HepG2 (cell line): Measurements from ENCODE around the gene DAB1.

Experiments
- BHLHE40 ChIP-seq: IDR thresholded peaks from 2 replicates; pipeline ENCODE4 v1.6.1; 2011; ENCODE audit warnings: low read length, improper control_type of control experiment
- CEBPB ChIP-seq: IDR thresholded peaks from 2 replicates; pipeline ENCODE4 v1.6.1; 2011; ENCODE audit warnings: low read depth, low read length, improper control_type of control experiment, borderline replicate concordance
- CHD4 ChIP-seq: fragments of 200-600 bp; sonication (generic); IDR thresholded peaks from 2 replicates; pipeline ENCODE4 v1.7.0; 2017; ENCODE audit warnings: mild to moderate bottlenecking, low read length, borderline replicate concordance
- CSRNP2 ChIP-seq: sonication (generic); formaldehyde crosslinking; conservative IDR thresholded peaks from 2 replicates; pipeline ENCODE4 v1.8.0; 2022; ENCODE audit warnings: low read depth, missing genetic modification reagents
- DNMT1 ChIP-seq: sonication (generic); formaldehyde crosslinking; IDR thresholded peaks from 2 replicates; pipeline ENCODE4 v1.5.1; 2020; ENCODE audit warnings: mild to moderate bottlenecking, missing genetic modification reagents
- ELF4 ChIP-seq: sonication (generic); formaldehyde crosslinking; IDR thresholded peaks from 2 replicates; pipeline ENCODE4 v1.5.0; 2020; ENCODE audit warnings: missing genetic modification reagents, mild to moderate bottlenecking, moderate library complexity, borderline replicate concordance
- JUN ChIP-seq: sonication (generic); formaldehyde crosslinking; IDR thresholded peaks from 2 replicates; pipeline ENCODE4 v1.4.0; 2020; ENCODE audit warnings: mild to moderate bottlenecking, missing genetic modification reagents
- ZBTB2 ChIP-seq: sonication (generic); formaldehyde crosslinking; IDR thresholded peaks from 2 replicates; pipeline ENCODE4 v1.8.0; 2022; ENCODE audit warnings: low read depth, missing genetic modification reagents
- ZNF101 ChIP-seq: sonication (generic); formaldehyde crosslinking; IDR thresholded peaks from 2 replicates; pipeline ENCODE4 v1.4.0; 2020; ENCODE audit warnings: mild to moderate bottlenecking, low read depth, missing genetic modification reagents, borderline replicate concordance

DNA sequence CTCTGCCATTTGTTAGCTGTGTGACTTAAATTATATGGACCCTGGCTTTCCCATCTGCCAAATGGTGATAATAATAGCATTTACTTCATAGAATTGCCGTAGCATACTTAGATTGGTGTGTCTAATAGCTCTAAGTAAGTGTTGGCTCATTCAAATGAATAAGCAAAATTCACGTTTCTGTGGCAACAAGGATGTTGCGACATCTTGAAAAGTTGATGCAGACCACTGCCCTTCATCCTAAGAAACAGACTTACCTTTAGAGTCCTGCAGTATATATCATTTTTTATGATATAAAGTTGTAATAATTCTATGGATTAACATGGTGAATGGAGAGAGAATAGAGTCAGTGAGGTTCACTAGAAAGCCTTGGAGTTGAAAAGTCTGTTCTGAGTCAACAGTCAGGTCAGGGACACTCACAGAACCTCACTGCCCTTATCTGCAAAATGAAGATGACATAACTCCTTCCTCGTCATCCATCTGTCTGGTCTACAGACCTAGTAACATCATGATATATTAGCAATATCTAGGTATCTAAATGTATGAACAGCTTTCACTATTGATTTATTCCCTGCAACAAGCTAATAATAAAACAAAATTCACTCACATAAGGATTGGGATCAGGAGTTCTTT lies 290.8 kb downstream of the DAB1 start:
- TF ChIP-seq CHD4 = no peak
- no peak for TF ChIP-seq CSRNP2 (CRISPR knock-in tag)
- TF ChIP-seq ELF4 (CRISPR knock-in tag) = no peak
- TF ChIP-seq JUN = no peak
- no peak for TF ChIP-seq ZBTB2 (CRISPR knock-in tag)
- peak; percentile 85 for TF ChIP-seq CEBPB
- TF ChIP-seq ZNF101 (CRISPR knock-in tag) = no peak
- no peak for TF ChIP-seq DNMT1 (CRISPR knock-in tag)
- TF ChIP-seq BHLHE40 = no peak
